Diencephalon (tissue), 1 donor: Measurements from ENCODE around the gene FBP2. TPM values are rescaled to one million over a fixed set of nuclear protein-coding genes. Genes with fewer than 3 reads are reported as not detected.

Experiments
- total RNA-seq: library from RNA; depleted of rRNA; stranded (reverse); fragments of >200 nt; gene quantifications from one replicate; pipeline ENCODE4 v1.2.3, GENCODE V29; 2014

Gene FBP2
- total RNA-seq, result 0.23 TPM

GRCh38 chr9:94593459-94594345 is at the start of gene FBP2:
TSS of gene FBP2 (minus strand) at chr9:94593824. CDS start at chr9:94593726, 98 bp downstream.

GRCh38 chr9:94639061-94639998 is 45.7 kb upstream of the FBP2 start, which contains the start of gene FBP1:
TSS of gene FBP1 (minus strand) at chr9:94639518. CDS start at chr9:94639310, 208 bp downstream.

GRCh38 chr9:94554439-94555331 is 38.9 kb downstream of the FBP2 start, which contains the start of gene PCAT7:
TSS of gene PCAT7 (plus strand) at chr9:94555083.

Other genes with a start within 250 kb of the FBP2 start
- gene PCAT7, start 38.7 kb downstream of the FBP2 start, total RNA-seq, result not detected
- gene FBP1, start 45.7 kb upstream of the FBP2 start, total RNA-seq, result 1.2 TPM
- gene AOPEP, start 132.9 kb upstream of the FBP2 start, total RNA-seq, result 42.9 TPM